HepG2 (cell line): ENCODE results near the gene MT4. TPM values are rescaled to one million over a fixed set of nuclear protein-coding genes. Genes with fewer than 3 reads are reported as not detected.

Source experiments
- EEA1 ChIP-seq: sonication (generic); formaldehyde crosslinking; IDR thresholded peaks from 2 replicates; pipeline ENCODE4 v1.5.1; 2020; ENCODE audit warnings: mild to moderate bottlenecking, missing genetic modification reagents, borderline replicate concordance
- GATAD2A ChIP-seq: IDR thresholded peaks from 2 replicates; pipeline ENCODE4 v1.6.1; 2016
- HMG20A ChIP-seq: IDR thresholded peaks from 2 replicates; pipeline ENCODE4 v1.6.1; 2016; ENCODE audit warnings: borderline replicate concordance
- IRF2 ChIP-seq: IDR thresholded peaks from 2 replicates; pipeline ENCODE4 v1.6.1; 2018; ENCODE audit warnings: missing genetic modification reagents, missing compliant biosample characterization
- MED13 ChIP-seq: sonication (generic); formaldehyde crosslinking; IDR thresholded peaks from 2 replicates; pipeline ENCODE4 v1.5.0; 2020; ENCODE audit warnings: missing genetic modification reagents
- MEIS2 ChIP-seq: sonication (generic); formaldehyde crosslinking; IDR thresholded peaks from 2 replicates; pipeline ENCODE4 v1.9.0; 2021; ENCODE audit warnings: mild to moderate bottlenecking, missing genetic modification reagents
- NFE2L1 ChIP-seq: sonication (generic); formaldehyde crosslinking; IDR thresholded peaks from 2 replicates; pipeline ENCODE4 v1.4.0; 2020; ENCODE audit warnings: missing genetic modification reagents, mild to moderate bottlenecking, borderline replicate concordance
- PHF21A ChIP-seq: sonication (generic); formaldehyde crosslinking; IDR thresholded peaks from 2 replicates; pipeline ENCODE4 v1.5.0; 2020; ENCODE audit warnings: mild to moderate bottlenecking, missing genetic modification reagents
- SYNCRIP ChIP-seq: fragments of 200-400 bp; formaldehyde crosslinking; IDR thresholded peaks from 2 replicates; pipeline ENCODE4 v1.6.1; 2018; ENCODE audit warnings: mild to moderate bottlenecking, low read depth, low read length; ENCODE audit not compliant: insufficient read depth
- TBX2 ChIP-seq: sonication (generic); formaldehyde crosslinking; IDR thresholded peaks from 2 replicates; pipeline ENCODE4 v1.5.0; 2020; ENCODE audit warnings: missing genetic modification reagents, mild to moderate bottlenecking, borderline replicate concordance
- YEATS4 ChIP-seq: sonication (generic); formaldehyde crosslinking; IDR thresholded peaks from 2 replicates; pipeline ENCODE4 v1.4.0; 2020; ENCODE audit warnings: missing genetic modification reagents, borderline replicate concordance
- ZBTB21 ChIP-seq: sonication (generic); formaldehyde crosslinking; IDR thresholded peaks from 2 replicates; pipeline ENCODE4 v1.4.0; 2020; ENCODE audit warnings: missing genetic modification reagents
- ZFP37 ChIP-seq: sonication (generic); formaldehyde crosslinking; IDR thresholded peaks from 2 replicates; pipeline ENCODE4 v1.4.0; 2020; ENCODE audit warnings: missing genetic modification reagents, borderline replicate concordance
- ZFP41 ChIP-seq: sonication (generic); formaldehyde crosslinking; IDR thresholded peaks from 2 replicates; pipeline ENCODE4 v1.4.0; 2020; ENCODE audit warnings: mild to moderate bottlenecking, missing genetic modification reagents, borderline replicate concordance
- ZNF234 ChIP-seq: sonication (generic); formaldehyde crosslinking; conservative IDR thresholded peaks from 2 replicates; pipeline ENCODE4 v1.5.1; 2020; ENCODE audit warnings: mild to moderate bottlenecking, missing genetic modification reagents
- ZNF367 ChIP-seq: sonication (generic); formaldehyde crosslinking; IDR thresholded peaks from 2 replicates; pipeline ENCODE4 v1.4.0; 2020; ENCODE audit warnings: missing genetic modification reagents, borderline replicate concordance
- ZNF460 ChIP-seq: sonication (generic); formaldehyde crosslinking; IDR thresholded peaks from 2 replicates; pipeline ENCODE4 v1.5.1; 2020; ENCODE audit warnings: missing genetic modification reagents, mild to moderate bottlenecking, borderline replicate concordance
- ZNF609 ChIP-seq: sonication (generic); formaldehyde crosslinking; IDR thresholded peaks from 2 replicates; pipeline ENCODE4 v1.4.0; 2020; ENCODE audit warnings: mild to moderate bottlenecking, missing genetic modification reagents, borderline replicate concordance
- ZNF777 ChIP-seq: sonication (generic); formaldehyde crosslinking; IDR thresholded peaks from 2 replicates; pipeline ENCODE4 v1.4.0; 2020; ENCODE audit warnings: missing genetic modification reagents
- ZNF891 ChIP-seq: sonication (generic); formaldehyde crosslinking; IDR thresholded peaks from 2 replicates; pipeline ENCODE4 v1.5.0; 2020; ENCODE audit warnings: mild to moderate bottlenecking, missing genetic modification reagents
- polyA plus RNA-seq, 8 experiments: library from polyadenylated mRNA; depleted of rRNA in 3 of 8; stranded (reverse) in 7 of 8; unstranded in 1 of 8; fragments of >200 nt; fragmentation: Illumina TruSeq in 4 of 8; extraction: Trizol in 4 of 8; gene quantifications; 2 replicates each; pipeline versions ENCODE4 v1.2.1 to v1.2.3, GENCODE V29; 2011 to 2016; ENCODE audit warnings: low read depth in 4 of 8, missing spikeins in 1 of 8, mixed read lengths in 1 of 8; ENCODE audit not compliant: insufficient read depth in 1 of 8
- total RNA-seq, 5 experiments: library from RNA; depleted of rRNA; stranded (reverse); fragments of >200 nt; fragmentation: Illumina TruSeq; extraction: Trizol; gene quantifications; 2 replicates each; pipeline ENCODE4 v1.2.3, GENCODE V29; 2016; ENCODE audit warnings: low read depth in 1 of 5
- TF ChIP-seq, protein P1 (sequence below): sonication (generic); formaldehyde crosslinking; IDR thresholded peaks from 2 replicates; pipeline ENCODE4 v1.8.0; 2022; ENCODE audit warnings: missing genetic modification reagents, mild to moderate bottlenecking, moderate library complexity, borderline replicate concordance
- TF ChIP-seq, protein P2 (sequence below): sonication (generic); formaldehyde crosslinking; IDR thresholded peaks from 2 replicates; pipeline ENCODE4 v1.8.0; 2022; ENCODE audit warnings: mild to moderate bottlenecking, missing genetic modification reagents, moderate library complexity
- TF ChIP-seq, protein P3 (sequence below): IDR thresholded peaks from 2 replicates; pipeline ENCODE4 v1.6.1; 2016; ENCODE audit warnings: low read depth, borderline replicate concordance

Gene MT4
- total and polyA plus RNA-seq, 2 of the 13 experiments (the other 11 are each of a cell fraction or from before 2014, with no cell fraction given) = not detected

DNA sequence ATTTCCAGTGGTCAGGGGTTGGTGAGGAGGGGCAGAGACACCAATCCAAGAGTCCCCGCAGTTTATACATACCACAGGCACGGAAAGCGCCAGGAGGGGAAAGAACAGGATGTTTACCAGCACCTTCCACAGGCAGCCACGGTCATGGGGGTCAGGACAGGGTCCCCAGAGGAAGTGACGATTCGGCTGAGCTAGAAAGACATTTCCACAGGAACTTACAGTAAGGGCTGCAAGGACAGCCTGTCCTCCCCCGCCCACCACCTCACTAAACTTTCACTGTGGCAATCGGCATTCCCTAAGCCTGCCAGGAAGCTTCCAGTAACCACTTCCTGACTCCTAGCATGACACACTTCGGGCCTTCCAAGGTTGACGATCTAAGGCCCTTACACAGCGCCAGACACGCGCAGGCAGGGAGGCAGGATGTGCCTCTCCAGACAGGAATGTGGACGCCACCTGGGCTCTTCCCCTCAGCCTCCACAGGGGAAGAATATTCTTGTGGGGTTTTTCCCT is 42.3 kb downstream of the MT4 start (continued):
- TF ChIP-seq, protein P1, sequence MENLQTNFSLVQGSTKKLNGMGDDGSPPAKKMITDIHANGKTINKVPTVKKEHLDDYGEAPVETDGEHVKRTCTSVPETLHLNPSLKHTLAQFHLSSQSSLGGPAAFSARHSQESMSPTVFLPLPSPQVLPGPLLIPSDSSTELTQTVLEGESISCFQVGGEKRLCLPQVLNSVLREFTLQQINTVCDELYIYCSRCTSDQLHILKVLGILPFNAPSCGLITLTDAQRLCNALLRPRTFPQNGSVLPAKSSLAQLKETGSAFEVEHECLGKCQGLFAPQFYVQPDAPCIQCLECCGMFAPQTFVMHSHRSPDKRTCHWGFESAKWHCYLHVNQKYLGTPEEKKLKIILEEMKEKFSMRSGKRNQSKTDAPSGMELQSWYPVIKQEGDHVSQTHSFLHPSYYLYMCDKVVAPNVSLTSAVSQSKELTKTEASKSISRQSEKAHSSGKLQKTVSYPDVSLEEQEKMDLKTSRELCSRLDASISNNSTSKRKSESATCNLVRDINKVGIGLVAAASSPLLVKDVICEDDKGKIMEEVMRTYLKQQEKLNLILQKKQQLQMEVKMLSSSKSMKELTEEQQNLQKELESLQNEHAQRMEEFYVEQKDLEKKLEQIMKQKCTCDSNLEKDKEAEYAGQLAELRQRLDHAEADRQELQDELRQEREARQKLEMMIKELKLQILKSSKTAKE = peak; percentile 90
- TF ChIP-seq MEIS2 = peak; percentile 68
- peak; percentile 73; the same call in 1 of the 2 replicates for TF ChIP-seq HMG20A (CRISPR knock-in tag)
- TF ChIP-seq MED13 (CRISPR knock-in tag) = no peak
- no peak for TF ChIP-seq ZFP41 (CRISPR knock-in tag)
- no peak for TF ChIP-seq ZNF777 (CRISPR knock-in tag)
- TF ChIP-seq ZNF234 = no peak
- TF ChIP-seq GATAD2A (CRISPR knock-in tag) = peak; percentile 96
- TF ChIP-seq EEA1 = no peak
- TF ChIP-seq PHF21A = peak; percentile 97
- TF ChIP-seq, protein P2, sequence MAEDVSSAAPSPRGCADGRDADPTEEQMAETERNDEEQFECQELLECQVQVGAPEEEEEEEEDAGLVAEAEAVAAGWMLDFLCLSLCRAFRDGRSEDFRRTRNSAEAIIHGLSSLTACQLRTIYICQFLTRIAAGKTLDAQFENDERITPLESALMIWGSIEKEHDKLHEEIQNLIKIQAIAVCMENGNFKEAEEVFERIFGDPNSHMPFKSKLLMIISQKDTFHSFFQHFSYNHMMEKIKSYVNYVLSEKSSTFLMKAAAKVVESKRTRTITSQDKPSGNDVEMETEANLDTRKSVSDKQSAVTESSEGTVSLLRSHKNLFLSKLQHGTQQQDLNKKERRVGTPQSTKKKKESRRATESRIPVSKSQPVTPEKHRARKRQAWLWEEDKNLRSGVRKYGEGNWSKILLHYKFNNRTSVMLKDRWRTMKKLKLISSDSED (CRISPR knock-in tag) = no peak
- TF ChIP-seq IRF2 (CRISPR knock-in tag) = peak; percentile 64; the same call in 1 of the 2 replicates
- no peak for TF ChIP-seq ZNF367 (CRISPR knock-in tag)
- TF ChIP-seq SYNCRIP = no peak
- TF ChIP-seq TBX2 (CRISPR knock-in tag) = peak; percentile 94
- TF ChIP-seq ZBTB21 (CRISPR knock-in tag) = peak; percentile 62; the same call in 1 of the 2 replicates
- TF ChIP-seq ZNF609 (CRISPR knock-in tag) = peak; percentile 74
- TF ChIP-seq ZFP37 (CRISPR knock-in tag) = peak; percentile 87; the same call in 1 of the 2 replicates
- TF ChIP-seq ZNF460 (CRISPR knock-in tag) = no peak
- TF ChIP-seq YEATS4 = peak; percentile 58
- TF ChIP-seq, protein P3, sequence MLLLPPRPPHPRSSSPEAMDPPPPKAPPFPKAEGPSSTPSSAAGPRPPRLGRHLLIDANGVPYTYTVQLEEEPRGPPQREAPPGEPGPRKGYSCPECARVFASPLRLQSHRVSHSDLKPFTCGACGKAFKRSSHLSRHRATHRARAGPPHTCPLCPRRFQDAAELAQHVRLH (CRISPR knock-in tag) = peak; percentile 55; the same call in 1 of the 2 replicates
- peak; percentile 62; the same call in 1 of the 2 replicates for TF ChIP-seq ZNF891 (CRISPR knock-in tag)
- no peak for TF ChIP-seq NFE2L1 (CRISPR knock-in tag)
